OCI-LY7 (cell line): Measurements from ENCODE around the gene CALD1. TPM values are rescaled to one million over a fixed set of nuclear protein-coding genes. Genes with fewer than 3 reads are reported as not detected.

ENCODE experiments used
- Bru-seq: library from RNA; stranded (reverse); fragments of 400-500 nt; gene quantifications from one replicate; lab custom pipeline; 2021; lab: Mats Ljungman, UMichigan
- BruChase-seq, 2 experiments: library from RNA; stranded (reverse); fragments of 400-500 nt; gene quantifications; one replicate each; lab custom pipeline; 2021; lab: Mats Ljungman, UMichigan
- BruUV-seq: library from RNA; stranded (reverse); fragments of 400-500 nt; replicated peaks from 2 replicates; lab custom pipeline; 2021; lab: Mats Ljungman, UMichigan
- CTCF ChIA-PET: fragments of 300-600 bp; sonication (Branson Sonifier 250); formaldehyde crosslinking; loops from one replicate; lab custom pipeline; 2022; ENCODE audit warnings: antibody characterized with exemption; ENCODE audit not compliant: unreplicated experiment; lab: Charles Lee
- POLR2A ChIA-PET: fragments of 300-600 bp; sonication (Branson Sonifier 250); formaldehyde crosslinking; loops from one replicate; lab custom pipeline; 2022; ENCODE audit warnings: antibody characterized with exemption; lab: Charles Lee
- DNase-seq: peaks from one replicate; pipeline ENCODE4 v3.0.0-alpha.2; 2015; ENCODE audit warnings: low spot score
- H2AFZ ChIP-seq: fragments of 200-600 bp; sonication (generic), shearing (Covaris generic); 2 replicates; pipeline ENCODE4 v1.6.1; 2014; ENCODE audit warnings: mild to moderate bottlenecking, antibody characterized with exemption, low read length, moderate library complexity
- H3K27ac ChIP-seq: fragments of 200-600 bp; sonication (generic); 2 replicates; pipeline ENCODE4 v1.5.1; 2014; ENCODE audit warnings: mixed run types, low read depth, mild to moderate bottlenecking, moderate library complexity, low read length, inconsistent platforms; ENCODE audit not compliant: poor library complexity, severe bottlenecking
- H3K36me3 ChIP-seq: fragments of 200-600 bp; sonication (generic); 2 replicates; pipeline ENCODE4 v1.6.1; 2014; ENCODE audit warnings: mild to moderate bottlenecking, antibody characterized with exemption, low read length, moderate library complexity, mixed read lengths; ENCODE audit not compliant: insufficient read depth
- H3K4me1 ChIP-seq: fragments of 200-600 bp; sonication (generic); 2 replicates; pipeline ENCODE4 v1.5.1; 2014; ENCODE audit warnings: mild to moderate bottlenecking, low read length; ENCODE audit not compliant: insufficient read depth, poor library complexity, severe bottlenecking
- H3K4me2 ChIP-seq: fragments of 200-600 bp; sonication (generic); 2 replicates; pipeline ENCODE4 v1.6.1; 2014; ENCODE audit warnings: mild to moderate bottlenecking, low read length
- H3K4me3 ChIP-seq: fragments of 200-600 bp; sonication (generic); 2 replicates; pipeline ENCODE4 v1.5.1; 2014; ENCODE audit warnings: mild to moderate bottlenecking, low read depth, low read length; ENCODE audit not compliant: poor library complexity, severe bottlenecking
- H3K79me2 ChIP-seq: fragments of 200-600 bp; sonication (generic); 2 replicates; pipeline ENCODE4 v1.6.1; 2016; ENCODE audit warnings: low read depth, mild to moderate bottlenecking, low read length, moderate library complexity, mixed read lengths; ENCODE audit not compliant: insufficient read depth
- H3K9me2 ChIP-seq: fragments of 200-600 bp; sonication (generic); 2 replicates; pipeline ENCODE4 v1.6.1; 2016; ENCODE audit warnings: mild to moderate bottlenecking, low read length, mixed read lengths; ENCODE audit not compliant: insufficient read depth
- H3K9me3 ChIP-seq: fragments of 200-600 bp; sonication (generic); 2 replicates; pipeline ENCODE4 v1.6.1; 2014; ENCODE audit warnings: mild to moderate bottlenecking, mixed run types, low read length, mixed read lengths
- H4K20me1 ChIP-seq: fragments of 200-600 bp; sonication (generic); 2 replicates; pipeline ENCODE4 v1.6.1; 2014; ENCODE audit warnings: mild to moderate bottlenecking, antibody characterized with exemption, low read length, moderate library complexity, mixed read lengths; ENCODE audit not compliant: insufficient read depth
- CTCF ChIP-seq: fragments of 200-600 bp; sonication (generic); conservative IDR thresholded peaks from 2 replicates; pipeline ENCODE4 v1.5.1; 2014; ENCODE audit warnings: mild to moderate bottlenecking, antibody characterized with exemption, low read length, moderate library complexity, mixed read lengths
- EZH2phosphoT487 ChIP-seq: fragments of 200-600 bp; sonication (generic); IDR thresholded peaks from 2 replicates; pipeline ENCODE4 v1.6.1; 2018; ENCODE audit warnings: low read depth, borderline replicate concordance, mild to moderate bottlenecking, mixed run types, antibody characterized with exemption, low read length, moderate library complexity, mixed read lengths
- intact Hi-C: fragments of 100-400 bp; cut with micrococcal nuclease; formaldehyde crosslinking; loops from one replicate; pipeline ENCODE4 v1.10.0; 2022; ENCODE audit not compliant: unreplicated experiment
- long read RNA-seq: library from polyadenylated mRNA; stranded (forward); transcript quantifications from one replicate; pipeline ENCODE4 v2.0.0, GENCODE V29; 2022
- total RNA-seq, 2 experiments: library from RNA; depleted of rRNA in 1 of 2; stranded (reverse); fragments of >200 nt in 1 of 2; shearing (Covaris generic) in 1 of 2; gene quantifications; 2 replicates each; pipeline ENCODE4 v1.2.3, GENCODE V29; 2014 to 2022

CALD1 gene
- 0.25 TPM in 1 of 2 replicates, not detected in the other for total RNA-seq (2014; rRNA removed; shearing (Covaris generic))
- 0.49 TPM in 1 of 2 replicates, not detected in the other for total RNA-seq (2022)
- percentile 9 among the genes with signal in this experiment for Bru-seq, nascent RNA
- percentile 6 among the genes with signal in this experiment for BruChase-seq, experiment 1, labeled RNA remaining after a 6-hour chase
- percentile 10 among the genes with signal in this experiment for BruChase-seq, experiment 2, labeled RNA remaining after a 2-hour chase
- long read RNA-seq: 0 reads

GRCh38 chr7:134778941-134779740 is at the start of gene CALD1:
CALD1 (plus strand) TSS chr7:134779634; CDS start chr7:134867734, 88,100 bp downstream.
- POLR2A ChIA-PET: no interaction called here

GRCh38 chr7:134729895-134730294 is 49.5 kb upstream of the CALD1 start:
- no peak overlapping the region for H3K4me2 ChIP-seq
- H3K79me2 ChIP-seq: no peaks in the 10 kb centered on the region
- BruUV-seq: no TSS peak
- intact Hi-C loops: no loop called here
- no peaks in the 10 kb centered on the region for H3K9me2 ChIP-seq
- no peak for TF ChIP-seq CTCF
- TF ChIP-seq EZH2phosphoT487: no peak
- no peaks in the 10 kb centered on the region for H3K9me3 ChIP-seq
- POLR2A ChIA-PET: interaction anchor here (0.5 to 1.1 kb wide), 3 partner anchors 84 to 441 kb away, joined by 3 to 9 read pairs (median 5); no protein-coding TSS in a partner anchor
- H3K27ac ChIP-seq: no peak overlapping the region
- H2AFZ ChIP-seq: no peak overlapping the region
- CTCF ChIA-PET: no interaction called here
- no peak overlapping the region for H3K4me3 ChIP-seq
- no peaks in the 10 kb centered on the region for H3K36me3 ChIP-seq
- no peak for DNase-seq
- no peaks in the 10 kb centered on the region for H4K20me1 ChIP-seq
- H3K4me1 ChIP-seq: no peaks in the 10 kb centered on the region

More at GRCh38 chr7:134778941-134779740, at the start of gene CALD1:
- no peaks in the 10 kb centered on the region for H3K9me3 ChIP-seq
- DNase-seq: no peak
- H4K20me1 ChIP-seq: no peaks in the 10 kb centered on the region
- H3K4me3 ChIP-seq: no peak within 1 kb of the TSS
- peaks cover 8% of the 10 kb centered on the region for H3K4me1 ChIP-seq
- no peaks in the 10 kb centered on the region for H3K9me2 ChIP-seq
- CTCF ChIA-PET: interaction anchor here (0.6 kb wide), 1 partner anchor 10 kb away, joined by 3 read pairs; no protein-coding TSS in a partner anchor
- H3K36me3 ChIP-seq: no peaks in the 10 kb centered on the region
- no peak for TF ChIP-seq CTCF
- no peak for TF ChIP-seq EZH2phosphoT487
- no peaks in the 10 kb centered on the region for H3K79me2 ChIP-seq
- intact Hi-C loops: no loop called here
- no peak within 1 kb of the TSS for H3K27ac ChIP-seq
- no peak within 1 kb of the TSS for H3K4me2 ChIP-seq
- H2AFZ ChIP-seq: no peak within 1 kb of the TSS
- BruUV-seq: no TSS peak
